Retinal pigment epithelial cell (primary cell): Measurements from ENCODE around the gene SLC43A1.

ENCODE experiments used
- DNase-seq: peaks from one replicate; pipeline ENCODE4 v3.0.0-alpha.2; 2010; ENCODE audit warnings: low read depth
- H3K4me3 ChIP-seq: 2 replicates; pipeline ENCODE4 v1.5.1; 2011; ENCODE audit warnings: mild to moderate bottlenecking, low read length, control low read depth, moderate library complexity
- CTCF ChIP-seq: conservative IDR thresholded peaks from 2 replicates; pipeline ENCODE4 v1.5.1; 2011; ENCODE audit warnings: low read depth, low read length, control low read depth, inconsistent platforms

SLC43A1 gene

GRCh38 chr11:57474017-57474802 lies 41.3 kb downstream of the SLC43A1 start:
- H3K4me3 ChIP-seq: no peak overlapping the region
- DNase-seq: no peak

GRCh38 chr11:57473285-57473841 lies 42.1 kb downstream of the SLC43A1 start:
- no peak for DNase-seq
- H3K4me3 ChIP-seq: no peak overlapping the region
- TF ChIP-seq CTCF: no peak

More at GRCh38 chr11:57474017-57474802, 41.3 kb downstream of the SLC43A1 start:
- no peak for TF ChIP-seq CTCF

GRCh38 chr11:57471496-57471895 lies 44.0 kb downstream of the SLC43A1 start:
- TF ChIP-seq CTCF: no peak
- no peak for DNase-seq
- H3K4me3 ChIP-seq: no peak overlapping the region

GRCh38 chr11:57469268-57469667 lies 46.2 kb downstream of the SLC43A1 start:
- DNase-seq: no peak
- H3K4me3 ChIP-seq: no peak overlapping the region
- TF ChIP-seq CTCF: no peak

GRCh38 chr11:57468276-57468675 lies 47.2 kb downstream of the SLC43A1 start:
- TF ChIP-seq CTCF: no peak
- no peak for DNase-seq
- no peak overlapping the region for H3K4me3 ChIP-seq

GRCh38 chr11:57467508-57468157 lies 47.9 kb downstream of the SLC43A1 start:
- no peak for TF ChIP-seq CTCF

More at GRCh38 chr11:57467508-57468157, 47.9 kb downstream of the SLC43A1 start:
- no peak for DNase-seq
- H3K4me3 ChIP-seq: no peak overlapping the region
